ENCODE results near the gene C11orf71.

GRCh38 chr11:114359342-114359741 is 41.0 kb downstream of the C11orf71 start:
- TF ChIP-seq SIN3A (IDR thresholded peaks at IDR 0.05; ENCODE audit: borderline replicate concordance, insufficient read depth, low read depth, low read length) (no peak), CTCF (IDR thresholded peaks at IDR 0.05) (no peak), POLR2AphosphoS5 (IDR thresholded peaks at IDR 0.05; ENCODE audit: low read depth, low read length) (no peak), REST (IDR thresholded peaks at IDR 0.05; ENCODE audit: insufficient read depth in 1 of 2, low read depth in 2 of 2, low read length in 1 of 2) (no peak), TCF7L2 (IDR thresholded peaks at IDR 0.05; ENCODE audit: low read depth, low read length) (no peak)

Data from Panc1 (cell line).